Endodermal cell (in vitro differentiated cells): ENCODE measurements around the gene NCAN. TPM values are rescaled to one million over a fixed set of nuclear protein-coding genes. Genes with fewer than 3 reads are reported as not detected.
A peak's percentile ranks its signal among the peaks of the same experiment; 100 is the strongest.
"Not testable (repeated sequence)": the region's sequence is repeated elsewhere in the genome, so short reads cannot be mapped to it uniquely, and the experiment has no call there.

Experiments
- DNase-seq: peaks from one replicate; pipeline ENCODE4 v3.0.0-alpha.2; 2017
- H3K27ac ChIP-seq: 2 replicates; pipeline ENCODE4 v1.5.1; 2013; ENCODE audit warnings: mild to moderate bottlenecking, low read depth, low read length, moderate library complexity
- H3K27me3 ChIP-seq: 2 replicates; pipeline ENCODE4 v1.6.1; 2013; ENCODE audit warnings: mild to moderate bottlenecking, low read length, moderate library complexity; ENCODE audit not compliant: insufficient read depth, control insufficient read depth, poor library complexity, severe bottlenecking
- H3K36me3 ChIP-seq: 2 replicates; pipeline ENCODE4 v1.7.0; 2013; ENCODE audit warnings: mild to moderate bottlenecking, low read length, moderate library complexity; ENCODE audit not compliant: control insufficient read depth, insufficient read depth
- H3K4me1 ChIP-seq: one replicate; pipeline ENCODE4 v1.7.0; 2013; ENCODE audit warnings: low read length; ENCODE audit not compliant: control insufficient read depth, insufficient read depth
- H3K4me3 ChIP-seq: 2 replicates; pipeline ENCODE4 v1.5.1; 2013; ENCODE audit warnings: mild to moderate bottlenecking, low read length, moderate library complexity
- H3K9ac ChIP-seq: 2 replicates; pipeline ENCODE4 v1.6.1; 2013; ENCODE audit warnings: mild to moderate bottlenecking, low read length, moderate library complexity; ENCODE audit not compliant: poor library complexity, severe bottlenecking; ENCODE audit errors: extremely low read depth
- H3K9me3 ChIP-seq: 2 replicates; pipeline ENCODE4 v1.6.1; 2013; ENCODE audit warnings: mild to moderate bottlenecking, low read length, moderate library complexity; ENCODE audit not compliant: control insufficient read depth
- H3K27ac Mint-ChIP-seq: 2 replicates; pipeline ENCODE4 v1.8.0; 2020; ENCODE audit warnings: mixed read lengths
- H3K27me3 Mint-ChIP-seq: 2 replicates; pipeline ENCODE4 v1.8.0; 2021; ENCODE audit warnings: mild to moderate bottlenecking, mixed read lengths; ENCODE audit not compliant: insufficient read depth
- H3K36me3 Mint-ChIP-seq: 2 replicates; pipeline ENCODE4 v1.8.0; 2020; ENCODE audit warnings: low read depth, mixed read lengths
- H3K4me1 Mint-ChIP-seq: 2 replicates; pipeline ENCODE4 v1.8.0; 2020; ENCODE audit warnings: mixed read lengths
- H3K4me3 Mint-ChIP-seq: 2 replicates; pipeline ENCODE4 v1.8.0; 2020; ENCODE audit warnings: mild to moderate bottlenecking, moderate library complexity, mixed read lengths
- H3K9me3 Mint-ChIP-seq: 2 replicates; pipeline ENCODE4 v1.8.0; 2020; ENCODE audit warnings: mild to moderate bottlenecking, mixed read lengths
- WGBS, 2 experiments: methylation state at CpG; one replicate each; pipeline versions ENCODE4 v1.1.5 to v1.1.7; 2013; ENCODE audit warnings: missing lambda C conversion rate in 2 of 2, mixed read lengths in 1 of 2; ENCODE audit not compliant: insufficient coverage in 1 of 2, insufficient read length in 1 of 2; 5-methylcytosine and 5-hydroxymethylcytosine counted together
- total RNA-seq, 2 donors: library from RNA; stranded (reverse); fragmentation: NEBNext Ultra II Directional in 1 of 2; extraction: Animal tissue kit (Norgen Biotek cat#: 25700) in 1 of 2; gene quantifications; 2 replicates in 1 of 2; 3 replicates in 1 of 2; pipeline ENCODE4 v1.2.1, GENCODE V29; 2021
- TF ChIP-seq, protein P1 (sequence below): fragments of 200-600 bp; sonication (generic); conservative IDR thresholded peaks from 2 replicates; pipeline ENCODE4 v1.5.0; 2021; ENCODE audit warnings: antibody characterized with exemption, mild to moderate bottlenecking

NCAN gene
- total RNA-seq, 2 donors from 2014 or later: 0.77 to 4.2 TPM

DNA sequence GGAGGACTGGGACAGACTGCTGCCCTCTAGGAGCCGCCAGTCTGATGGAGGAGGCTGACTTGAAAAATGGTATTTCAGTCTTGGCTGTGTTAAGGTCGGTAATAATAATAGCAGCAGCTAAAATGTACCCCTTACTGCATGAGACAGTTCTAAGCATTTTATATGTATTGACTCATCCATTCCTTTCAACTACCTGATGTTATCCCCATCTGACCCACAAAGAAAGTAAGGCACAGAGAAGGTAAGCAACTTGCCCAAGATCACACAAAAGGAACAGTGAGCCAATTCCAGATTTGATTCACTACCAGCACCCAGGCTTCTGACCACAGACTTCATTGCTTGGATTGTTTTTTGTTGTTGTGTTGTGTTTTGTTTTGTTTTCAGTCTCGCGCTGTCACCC is 4.0 kb downstream of the NCAN start:
- Histone ChIP-seq H3K9ac (no peak overlapping the region), H3K27me3 (peaks cover 46% of the 10 kb centered on the region), H3K4me3 (no peak overlapping the region), H3K9me3 (no peaks in the 10 kb centered on the region), H3K27ac (no peak overlapping the region), H3K36me3 (no peaks in the 10 kb centered on the region), H3K4me1 (no peaks in the 10 kb centered on the region)
- 43 to 83% methylated on average over 1 to 4 of the region's 4 CpGs for WGBS, 2 experiments
- H3K36me3 Mint-ChIP-seq: no peaks in the 10 kb centered on the region
- H3K4me3 Mint-ChIP-seq: no peak overlapping the region
- no peak overlapping the region for H3K27ac Mint-ChIP-seq
- peaks cover 59% of the 10 kb centered on the region for H3K27me3 Mint-ChIP-seq
- TF ChIP-seq, protein P1, sequence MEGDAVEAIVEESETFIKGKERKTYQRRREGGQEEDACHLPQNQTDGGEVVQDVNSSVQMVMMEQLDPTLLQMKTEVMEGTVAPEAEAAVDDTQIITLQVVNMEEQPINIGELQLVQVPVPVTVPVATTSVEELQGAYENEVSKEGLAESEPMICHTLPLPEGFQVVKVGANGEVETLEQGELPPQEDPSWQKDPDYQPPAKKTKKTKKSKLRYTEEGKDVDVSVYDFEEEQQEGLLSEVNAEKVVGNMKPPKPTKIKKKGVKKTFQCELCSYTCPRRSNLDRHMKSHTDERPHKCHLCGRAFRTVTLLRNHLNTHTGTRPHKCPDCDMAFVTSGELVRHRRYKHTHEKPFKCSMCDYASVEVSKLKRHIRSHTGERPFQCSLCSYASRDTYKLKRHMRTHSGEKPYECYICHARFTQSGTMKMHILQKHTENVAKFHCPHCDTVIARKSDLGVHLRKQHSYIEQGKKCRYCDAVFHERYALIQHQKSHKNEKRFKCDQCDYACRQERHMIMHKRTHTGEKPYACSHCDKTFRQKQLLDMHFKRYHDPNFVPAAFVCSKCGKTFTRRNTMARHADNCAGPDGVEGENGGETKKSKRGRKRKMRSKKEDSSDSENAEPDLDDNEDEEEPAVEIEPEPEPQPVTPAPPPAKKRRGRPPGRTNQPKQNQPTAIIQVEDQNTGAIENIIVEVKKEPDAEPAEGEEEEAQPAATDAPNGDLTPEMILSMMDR: no peak
- H3K4me1 Mint-ChIP-seq: no peaks in the 10 kb centered on the region
- H3K9me3 Mint-ChIP-seq: no peaks in the 10 kb centered on the region
- no peak for DNase-seq

DNA sequence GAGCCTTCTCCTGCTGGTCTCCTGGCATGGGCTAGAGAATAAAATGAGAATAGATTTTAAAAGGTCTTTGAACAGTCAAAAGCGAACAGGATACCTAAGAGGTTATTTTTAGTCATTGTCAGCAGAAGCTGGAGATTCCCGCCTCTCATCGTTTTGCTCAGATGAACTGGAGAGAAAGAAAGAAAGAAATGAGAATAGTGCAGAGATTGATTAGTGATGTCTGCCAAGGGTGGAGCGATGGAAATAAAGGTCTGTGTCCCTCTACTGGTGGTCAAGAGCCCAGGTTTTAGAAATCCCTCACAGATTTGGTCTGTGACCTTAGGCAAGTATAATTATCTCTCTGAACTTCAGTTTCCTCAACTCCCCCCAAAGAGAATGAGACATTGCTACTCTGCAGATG is 5.3 kb downstream of the NCAN start:
- no peak overlapping the region for H3K27ac Mint-ChIP-seq
- no peak for DNase-seq
- WGBS, 2 experiments: 42 to 49% methylated on average over 4 of the region's 4 CpGs
- peaks cover 33% of the 10 kb centered on the region for H3K27me3 ChIP-seq
- H3K27ac ChIP-seq: no peak overlapping the region
- no peak overlapping the region for H3K9ac ChIP-seq
- no peak overlapping the region for H3K4me3 ChIP-seq
- no peaks in the 10 kb centered on the region for H3K4me1 ChIP-seq
- H3K4me1 Mint-ChIP-seq: no peaks in the 10 kb centered on the region
- H3K9me3 ChIP-seq: no peaks in the 10 kb centered on the region
- H3K9me3 Mint-ChIP-seq: no peaks in the 10 kb centered on the region
- H3K36me3 ChIP-seq: no peaks in the 10 kb centered on the region
- no peaks in the 10 kb centered on the region for H3K36me3 Mint-ChIP-seq
- peaks cover 52% of the 10 kb centered on the region for H3K27me3 Mint-ChIP-seq
- TF ChIP-seq, protein P1: peak; percentile 66
- H3K4me3 Mint-ChIP-seq: no peak overlapping the region

- H3K9me3 Mint-ChIP-seq: no peaks in the 10 kb centered on the region
- DNase-seq: no peak
- Histone ChIP-seq H3K9ac (no peak overlapping the region), H3K4me1 (no peaks in the 10 kb centered on the region), H3K27ac (no peak overlapping the region), H3K4me3 (no peak overlapping the region), H3K9me3 (no peaks in the 10 kb centered on the region), H3K27me3 (peaks cover 20% of the 10 kb centered on the region), H3K36me3 (no peaks in the 10 kb centered on the region)
- TF ChIP-seq, protein P1: no peak
- WGBS, 2 experiments: 83 to 90% methylated on average over 16 to 21 of the region's 21 CpGs
- peaks cover 49% of the 10 kb centered on the region for H3K27me3 Mint-ChIP-seq
- no peak overlapping the region for H3K27ac Mint-ChIP-seq
- no peaks in the 10 kb centered on the region for H3K36me3 Mint-ChIP-seq
- no peaks in the 10 kb centered on the region for H3K4me1 Mint-ChIP-seq
- H3K4me3 Mint-ChIP-seq: no peak overlapping the region
Measured at GRCh38 chr19:19218911-19219310, 7.2 kb downstream of the NCAN start.

DNA sequence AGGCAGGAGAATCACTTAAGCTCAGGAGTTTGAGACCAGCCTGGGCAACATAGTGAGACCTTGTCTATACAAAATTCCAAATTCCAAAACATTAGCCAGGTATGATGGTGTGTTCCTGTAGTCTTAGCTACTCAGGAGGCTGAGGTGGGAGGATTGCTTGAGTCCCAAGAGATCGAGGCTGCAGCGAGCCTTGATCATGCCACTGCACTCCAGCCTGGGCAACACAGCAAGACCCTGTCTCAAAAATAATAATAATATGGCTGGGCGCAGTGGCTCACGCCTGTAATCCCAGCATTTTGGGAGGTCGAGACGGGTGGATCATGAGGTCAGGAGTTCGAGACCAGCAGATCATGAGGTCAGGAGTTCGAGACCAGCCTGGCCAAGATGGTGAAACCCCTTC is 9.2 kb downstream of the NCAN start:
- not testable (repeated sequence) for H3K27ac ChIP-seq, H3K4me1 Mint-ChIP-seq, H3K9me3 ChIP-seq, H3K4me3 Mint-ChIP-seq, H3K4me1 ChIP-seq, H3K9ac ChIP-seq, H3K4me3 ChIP-seq, H3K36me3 ChIP-seq, H3K27ac Mint-ChIP-seq, H3K36me3 Mint-ChIP-seq, DNase-seq, H3K9me3 Mint-ChIP-seq
- H3K27me3 Mint-ChIP-seq: peaks cover 48% of the 10 kb centered on the region
- WGBS, 2 experiments: 84 to 89% methylated on average over 8 of the region's 8 CpGs
- H3K27me3 ChIP-seq: peaks cover 26% of the 10 kb centered on the region
